SK-N-SH (cell line): ENCODE measurements around the gene TMEM131L. TPM values are rescaled to one million over a fixed set of nuclear protein-coding genes. Genes with fewer than 3 reads are reported as not detected.
A peak's percentile ranks its signal among the peaks of the same experiment; 100 is the strongest.
"Not testable (repeated sequence)": the region's sequence is repeated elsewhere in the genome, so short reads cannot be mapped to it uniquely, and the experiment has no call there.

Source experiments
- CTCF ChIA-PET: fragments of 300-600, 350-600 bp; formaldehyde crosslinking; extraction: SDS; loops from one replicate; lab custom pipeline; 2021; lab: Yijun Ruan, JAX
- POLR2A ChIA-PET: fragments of 350-600 bp; sonication (Branson Sonifier 250); formaldehyde crosslinking; extraction: SDS; loops from one replicate; lab custom pipeline; 2020; ENCODE audit warnings: antibody characterized with exemption, inconsistent platforms; lab: Yijun Ruan, JAX
- DNase-seq: peaks from one replicate; pipeline ENCODE4 v3.0.0; 2012
- H2AFZ ChIP-seq: fragments of 200-600 bp; sonication (generic); 2 replicates; pipeline ENCODE4 v1.8.1; 2016; ENCODE audit warnings: antibody characterized with exemption, mild to moderate bottlenecking, low read depth
- H3F3A ChIP-seq: fragments of 200-600 bp; sonication (generic); replicated peaks from 2 replicates; pipeline ENCODE3; 2016; ENCODE audit warnings: antibody characterized with exemption, mild to moderate bottlenecking; ENCODE audit not compliant: insufficient read depth
- H3K27ac ChIP-seq, 2 experiments: fragments of 200-500 bp in 1 of 2; fragments of 200-600 bp in 1 of 2; sonication (Bioruptor generic) in 1 of 2; sonication (generic), shearing (Covaris generic) in 1 of 2; 2 replicates each; pipeline versions ENCODE4 v1.5.1 to v1.6.1; 2014 to 2016; ENCODE audit warnings: low read depth in 2 of 2, inconsistent platforms in 1 of 2, low read length in 1 of 2, mild to moderate bottlenecking in 1 of 2, mixed read lengths in 1 of 2
- H3K27me3 ChIP-seq: fragments of 200-600 bp; sonication (generic), shearing (Covaris generic); 2 replicates; pipeline ENCODE4 v1.6.1; 2016; ENCODE audit warnings: mixed run types; ENCODE audit not compliant: insufficient read depth
- H3K36me3 ChIP-seq, 2 experiments: fragments of 200-500 bp in 1 of 2; fragments of 200-600 bp in 1 of 2; sonication (Bioruptor generic) in 1 of 2; sonication (generic) in 1 of 2; replicated peaks in 1 of 2; 2 replicates each; pipeline versions ENCODE3 to v1.5.1; 2014 to 2016; ENCODE audit warnings: low read length in 1 of 2, mild to moderate bottlenecking in 1 of 2; ENCODE audit not compliant: insufficient read depth in 2 of 2, control insufficient read depth in 1 of 2
- H3K4me1 ChIP-seq, 2 experiments: fragments of 200-500 bp in 1 of 2; fragments of 200-600 bp in 1 of 2; sonication (Bioruptor generic) in 1 of 2; sonication (generic), shearing (Covaris generic) in 1 of 2; 2 replicates each; pipeline versions ENCODE4 v1.5.1 to v1.6.1; 2014 to 2016; ENCODE audit warnings: low read depth in 1 of 2, low read length in 1 of 2, mixed run types in 1 of 2; ENCODE audit not compliant: insufficient read depth in 2 of 2, control insufficient read depth in 1 of 2
- H3K4me2 ChIP-seq: fragments of 200-600 bp; sonication (generic), shearing (Covaris generic); 2 replicates; pipeline ENCODE4 v1.6.1; 2017; ENCODE audit warnings: mixed run types
- H3K4me3 ChIP-seq, 2 experiments: fragments of 200-500 bp in 1 of 2; fragments of 200-600 bp in 1 of 2; sonication (Bioruptor generic) in 1 of 2; sonication (generic), shearing (Covaris generic) in 1 of 2; 2 replicates each; pipeline versions ENCODE4 v1.5.1 to v1.8.1; 2014 to 2016; ENCODE audit warnings: low read depth in 2 of 2, inconsistent platforms in 1 of 2, low read length in 1 of 2, mild to moderate bottlenecking in 1 of 2, mixed read lengths in 1 of 2, moderate library complexity in 1 of 2
- H3K79me2 ChIP-seq: fragments of 200-600 bp; sonication (generic); 2 replicates; pipeline ENCODE4 v1.8.1; 2017; ENCODE audit warnings: mild to moderate bottlenecking; ENCODE audit not compliant: insufficient read depth
- H3K9ac ChIP-seq: fragments of 200-600 bp; sonication (generic); 2 replicates; pipeline ENCODE4 v1.6.1; 2017; ENCODE audit warnings: mixed run types
- H3K9me2 ChIP-seq: fragments of 200-600 bp; sonication (generic); 2 replicates; pipeline ENCODE4 v1.6.1; 2017; ENCODE audit warnings: mixed run types
- H3K9me3 ChIP-seq: fragments of 200-600 bp; sonication (generic); 2 replicates; pipeline ENCODE4 v1.6.1; 2017; ENCODE audit warnings: mixed run types, mild to moderate bottlenecking, moderate library complexity
- H4K20me1 ChIP-seq: fragments of 200-600 bp; sonication (generic); 2 replicates; pipeline ENCODE4 v1.6.1; 2017; ENCODE audit warnings: mild to moderate bottlenecking, mixed run types; ENCODE audit not compliant: insufficient read depth
- EZH2phosphoT487 ChIP-seq: fragments of 200-600 bp; sonication (generic); IDR thresholded peaks from 2 replicates; pipeline ENCODE4 v1.6.1; 2017; ENCODE audit warnings: low read depth, mixed run types, mild to moderate bottlenecking, antibody characterized with exemption, moderate library complexity, borderline replicate concordance
- FOSL2 ChIP-seq: IDR thresholded peaks from 2 replicates; pipeline ENCODE4 v1.4.0; 2012; ENCODE audit warnings: low read depth, mild to moderate bottlenecking, moderate library complexity, borderline replicate concordance
- FOXM1 ChIP-seq: IDR thresholded peaks from 2 replicates; pipeline ENCODE4 v1.4.0; 2012; ENCODE audit warnings: low read depth, mild to moderate bottlenecking
- GABPA ChIP-seq: IDR thresholded peaks from 2 replicates; pipeline ENCODE4 v1.4.0; 2012; ENCODE audit warnings: low read depth, mild to moderate bottlenecking
- GATA2 ChIP-seq: sonication (generic); formaldehyde crosslinking; IDR thresholded peaks from 2 replicates; pipeline ENCODE4 v1.5.0; 2020; ENCODE audit warnings: mild to moderate bottlenecking, missing genetic modification reagents
- MEF2A ChIP-seq: IDR thresholded peaks from 2 replicates; pipeline ENCODE4 v1.4.0; 2012; ENCODE audit warnings: low read depth, borderline replicate concordance
- NFIC ChIP-seq: IDR thresholded peaks from 2 replicates; pipeline ENCODE4 v1.4.0; 2012; ENCODE audit warnings: borderline replicate concordance
- NRF1 ChIP-seq: IDR thresholded peaks from 2 replicates; pipeline ENCODE4 v1.6.1; 2012; ENCODE audit warnings: low read depth, mild to moderate bottlenecking, low read length
- RCOR1 ChIP-seq: fragments of 150-350 bp; IDR thresholded peaks from 2 replicates; pipeline ENCODE4 v1.6.1; 2017; ENCODE audit warnings: antibody characterized with exemption, low read length
- SIN3A ChIP-seq: IDR thresholded peaks from 2 replicates; pipeline ENCODE4 v1.6.1; 2012; ENCODE audit warnings: low read depth, mild to moderate bottlenecking, low read length, moderate library complexity, borderline replicate concordance
- TAF1 ChIP-seq: IDR thresholded peaks from 2 replicates; pipeline ENCODE4 v1.6.1; 2012; ENCODE audit warnings: low read depth, mild to moderate bottlenecking, low read length, moderate library complexity, borderline replicate concordance
- YY1 ChIP-seq: IDR thresholded peaks from 2 replicates; pipeline ENCODE4 v1.4.0; 2012; ENCODE audit warnings: low read depth, mild to moderate bottlenecking
- WGBS: methylation state at CpG from one replicate; pipeline ENCODE4 v1.1.6; 2017; ENCODE audit warnings: low lambda C conversion rate; 5-methylcytosine and 5-hydroxymethylcytosine counted together
- polyA plus RNA-seq, 3 experiments: library from polyadenylated mRNA; depleted of rRNA; stranded (reverse); fragments of >200 nt; gene quantifications; 2 replicates each; pipeline ENCODE4 v1.2.3, GENCODE V29; 2012
- TF ChIP-seq, protein P1 (sequence below): IDR thresholded peaks from 2 replicates; pipeline ENCODE4 v1.4.0; 2012; ENCODE audit warnings: low read depth, borderline replicate concordance

Gene TMEM131L
- polyA plus RNA-seq, 1 of the 3 experiments (the other 2 are of a cell fraction) = 6.2 TPM

DNA sequence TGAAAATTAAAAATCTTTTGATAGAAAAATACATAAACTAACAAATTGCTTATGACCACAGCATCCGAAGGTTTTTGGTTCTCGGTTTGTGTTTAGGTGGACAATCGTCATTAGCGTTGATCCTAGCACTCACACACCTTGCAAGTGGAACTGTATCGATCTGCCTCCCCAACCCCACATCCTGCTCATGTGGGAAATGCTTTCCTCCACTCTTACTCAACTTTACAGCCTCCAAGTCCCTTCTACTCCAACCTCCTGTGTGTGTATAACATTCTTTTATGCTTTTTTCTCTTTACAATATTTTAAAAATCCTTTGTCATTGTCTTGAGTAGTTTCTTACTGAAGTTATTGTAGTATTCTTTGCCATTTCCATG lies 15.6 kb upstream of the TMEM131L start:
- no peaks in the 10 kb centered on the region for H3K9me3 ChIP-seq
- no peak overlapping the region for H3K9ac ChIP-seq
- peaks cover 5% of the 10 kb centered on the region for H3F3A ChIP-seq
- POLR2A ChIA-PET = no interaction called here
- H3K79me2 ChIP-seq = no peaks in the 10 kb centered on the region
- H3K27me3 ChIP-seq = no peaks in the 10 kb centered on the region
- no peaks in the 10 kb centered on the region for H3K9me2 ChIP-seq
- TF ChIP-seq NRF1 (no peak), GABPA (no peak), RCOR1 (no peak), SIN3A (no peak), FOXM1 (no peak), GATA2 (CRISPR knock-in tag) (no peak), TAF1 (no peak), MEF2A (no peak), NFIC (no peak), YY1 (no peak), EZH2phosphoT487 (no peak)
- no peak overlapping the region for H3K27ac ChIP-seq
- H3K4me2 ChIP-seq = no peak overlapping the region
- 91% methylated on average over 5 of the region's 5 CpGs for WGBS
- no peaks in the 10 kb centered on the region for H3K36me3 ChIP-seq
- DNase-seq = no peak
- H4K20me1 ChIP-seq = no peaks in the 10 kb centered on the region
- 0 out of 2 replicates have a peak overlapping the region, but pooled peaks have one; percentile 35 for H2AFZ ChIP-seq
- H3K4me1 ChIP-seq = peaks cover 3% of the 10 kb centered on the region in 2 experiments; a peak in 2 of 4 replicates
- no peak overlapping the region for H3K4me3 ChIP-seq
- CTCF ChIA-PET = no interaction called here

DNA sequence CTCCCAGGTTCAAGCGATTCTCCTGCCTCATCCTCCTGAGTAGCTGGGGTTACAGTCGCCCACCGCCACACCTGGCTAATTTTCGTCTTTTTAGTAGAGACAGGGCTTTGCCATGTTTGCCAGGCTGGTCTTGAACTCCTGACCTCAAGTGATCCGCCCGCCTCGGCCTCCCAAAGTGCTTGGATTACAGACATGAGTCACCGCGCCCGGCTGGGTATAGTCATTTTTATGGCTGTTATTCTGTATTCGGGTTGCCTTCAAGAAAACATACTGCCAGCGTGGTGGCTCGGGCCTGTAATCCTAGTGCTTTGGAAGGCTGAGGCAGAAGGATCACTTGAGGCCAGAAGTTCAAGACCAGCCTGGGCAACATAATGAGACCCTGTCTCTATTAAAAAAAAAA lies 15.0 kb upstream of the TMEM131L start:
- WGBS = 87% methylated on average over 13 of the region's 13 CpGs
- H4K20me1 ChIP-seq, DNase-seq, H3K4me3 ChIP-seq, H3K9ac ChIP-seq, H2AFZ ChIP-seq, H3K4me1 ChIP-seq, POLR2A ChIA-PET, H3K27ac ChIP-seq, H3K36me3 ChIP-seq, H3K9me3 ChIP-seq, H3K9me2 ChIP-seq, H3F3A ChIP-seq, H3K79me2 ChIP-seq, H3K4me2 ChIP-seq, H3K27me3 ChIP-seq: not testable (repeated sequence)
- CTCF ChIA-PET = interaction anchor here (0.6 kb wide), 1 partner anchor 93 kb away, joined by 3 read pairs; no protein-coding TSS in a partner anchor

DNA sequence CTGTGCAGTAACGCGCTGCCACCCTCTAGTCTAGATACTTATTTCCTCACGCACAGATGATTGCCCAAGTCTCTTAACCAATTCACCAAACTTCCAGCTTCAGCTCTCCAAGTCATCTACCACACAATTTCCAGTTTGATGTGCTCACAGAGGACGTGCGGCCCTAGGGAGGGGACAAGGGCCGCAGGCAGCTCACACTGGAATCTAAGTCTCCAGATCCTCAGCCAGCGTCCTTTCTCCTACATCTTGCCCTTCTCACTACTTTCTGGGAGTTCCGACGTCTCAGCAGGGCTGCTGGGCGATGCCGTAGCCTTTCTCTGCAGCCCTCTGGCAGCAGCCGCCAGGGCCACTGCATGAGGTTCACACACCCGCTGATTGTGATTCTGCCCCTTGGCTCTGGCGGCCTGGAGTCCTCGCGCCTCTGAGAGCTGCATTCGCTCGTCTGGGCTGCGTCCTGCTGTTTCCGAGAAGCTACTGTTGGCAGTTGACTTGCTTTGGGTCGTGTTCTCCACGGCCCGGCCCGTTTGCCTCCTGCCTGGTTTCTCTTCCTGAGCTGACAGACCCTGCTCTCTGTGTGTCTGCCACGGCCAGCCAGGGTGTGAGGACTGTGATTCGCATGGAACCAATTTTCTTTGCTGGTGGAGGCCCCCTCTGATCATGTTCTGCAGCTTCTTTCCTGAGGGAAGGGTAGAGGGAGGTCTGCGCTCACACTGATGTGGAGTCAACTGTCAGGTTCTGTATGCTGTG lies 14.1 kb upstream of the TMEM131L start:
- Histone ChIP-seq H3K4me1 (peaks cover 3% of the 10 kb centered on the region in 2 experiments; a peak in 2 of 4 replicates), H3K36me3 (no peaks in the 10 kb centered on the region), H3F3A (peaks cover 5% of the 10 kb centered on the region), H3K9me3 (no peaks in the 10 kb centered on the region), H3K4me3 (no peak overlapping the region), H3K9me2 (no peaks in the 10 kb centered on the region), H3K27me3 (no peaks in the 10 kb centered on the region), H3K27ac (no peak overlapping the region), H3K79me2 (no peaks in the 10 kb centered on the region), H4K20me1 (no peaks in the 10 kb centered on the region), H2AFZ (no peak overlapping the region), H3K4me2 (no peak overlapping the region), H3K9ac (no peak overlapping the region)
- TF ChIP-seq FOSL2 (no peak), TAF1 (no peak)
- TF ChIP-seq, protein P1, sequence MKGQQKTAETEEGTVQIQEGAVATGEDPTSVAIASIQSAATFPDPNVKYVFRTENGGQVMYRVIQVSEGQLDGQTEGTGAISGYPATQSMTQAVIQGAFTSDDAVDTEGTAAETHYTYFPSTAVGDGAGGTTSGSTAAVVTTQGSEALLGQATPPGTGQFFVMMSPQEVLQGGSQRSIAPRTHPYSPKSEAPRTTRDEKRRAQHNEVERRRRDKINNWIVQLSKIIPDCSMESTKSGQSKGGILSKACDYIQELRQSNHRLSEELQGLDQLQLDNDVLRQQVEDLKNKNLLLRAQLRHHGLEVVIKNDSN = no peak
- DNase-seq = no peak
- ChIA-PET POLR2A (no interaction called here), CTCF (interaction anchor here (1.0 kb wide), 1 partner anchor 13 kb away, joined by 3 read pairs; no protein-coding TSS in a partner anchor)
- WGBS = 93% methylated on average over 26 of the region's 27 CpGs
